ENCODE measurements around the gene CALY.

The CALY gene

DNA sequence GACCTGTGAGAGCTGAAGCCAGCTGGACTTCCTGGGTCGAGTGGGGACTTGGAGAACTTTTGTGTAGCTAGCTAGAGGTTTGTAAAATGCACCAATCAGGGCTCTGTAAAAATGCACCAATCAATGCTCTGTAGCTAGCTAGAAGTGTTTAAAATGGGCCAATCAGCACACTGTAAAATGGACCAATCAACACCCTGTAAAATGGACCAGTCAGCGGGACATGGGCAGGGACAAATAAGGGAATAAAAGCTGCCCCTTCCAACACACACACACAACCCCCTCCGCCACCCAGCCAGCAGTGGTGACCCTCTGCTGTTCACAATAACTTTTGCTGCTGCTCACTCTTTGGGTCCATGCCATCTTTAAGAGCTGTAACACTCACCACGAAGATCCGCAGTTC, 20.8 kb downstream of the CALY start:
- Histone ChIP-seq H3K4me1 (ENCODE audit: control insufficient read depth, low read depth, low read length) (no peaks in the 10 kb centered on the region), H3K23ac (ENCODE audit: low read length) (no peak overlapping the region), H2BK5ac (ENCODE audit: low read length) (no peak overlapping the region), H3K4me3 (ENCODE audit: low read length) (no peak overlapping the region), H3K9ac (ENCODE audit: low read length) (no peak overlapping the region), H2AK5ac (ENCODE audit: low read length) (no peak overlapping the region), H3K4ac (ENCODE audit: low read depth, low read length) (no peak overlapping the region), H3K27me3 (ENCODE audit: insufficient read depth, low read length, poor library complexity) (no peaks in the 10 kb centered on the region), H3K79me1 (ENCODE audit: low read length) (no peaks in the 10 kb centered on the region), H3K56ac (ENCODE audit: low read length) (no peak overlapping the region), H2BK120ac (ENCODE audit: low read depth, low read length) (no peak overlapping the region), H3K18ac (ENCODE audit: low read length) (no peak overlapping the region), H2BK15ac (replicated peaks; ENCODE audit: low read depth) (no peak overlapping the region), H3K4me2 (ENCODE audit: low read length) (no peak overlapping the region), H4K5ac (ENCODE audit: low read length) (no peak overlapping the region), H4K8ac (ENCODE audit: low read depth, low read length) (no peak overlapping the region), H3K36me3 (ENCODE audit: control insufficient read depth, insufficient read depth, low read length) (no peaks in the 10 kb centered on the region), H3K79me2 (ENCODE audit: control insufficient read depth, insufficient read depth, low read length) (no peaks in the 10 kb centered on the region), H3K27ac (ENCODE audit: low read depth, low read length) (no peak overlapping the region)
- no peak for DNase-seq
- WGBS (ENCODE audit: extremely low coverage, insufficient coverage, low lambda C conversion rate): no CpG with 5 or more reads among the region's 5 CpGs

DNA sequence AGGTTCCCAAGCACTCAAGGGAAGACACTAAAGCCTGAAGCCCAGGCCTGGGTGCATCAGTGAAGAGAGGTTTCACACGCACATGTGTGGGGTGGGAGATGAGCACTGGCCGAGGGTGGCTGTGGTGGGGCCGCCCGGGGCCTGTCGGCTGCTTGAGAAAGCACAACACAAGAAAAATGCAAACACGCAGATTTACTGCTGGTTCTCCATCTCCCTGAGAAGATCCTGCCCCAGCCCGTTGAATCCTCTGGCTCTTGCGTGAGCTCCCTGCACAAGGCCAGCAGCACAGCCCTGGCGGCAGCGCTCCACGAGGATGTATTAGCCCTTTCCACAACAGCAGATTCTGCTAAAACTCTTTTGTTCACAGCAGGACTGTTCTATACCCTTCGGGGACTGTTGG, 21.8 kb downstream of the CALY start:
- H3K18ac ChIP-seq (ENCODE audit: low read length): no peak overlapping the region
- H3K4me3 ChIP-seq (ENCODE audit: low read length): no peak overlapping the region
- H2AK5ac ChIP-seq (ENCODE audit: low read length): no peak overlapping the region
- no peak overlapping the region for H4K8ac ChIP-seq (ENCODE audit: low read depth, low read length)
- no peak overlapping the region for H2BK15ac ChIP-seq (replicated peaks; ENCODE audit: low read depth)
- no peak overlapping the region for H3K9ac ChIP-seq (ENCODE audit: low read length)
- H2BK120ac ChIP-seq (ENCODE audit: low read depth, low read length): no peak overlapping the region
- no peak overlapping the region for H3K4me2 ChIP-seq (ENCODE audit: low read length)
- no peak overlapping the region for H3K23ac ChIP-seq (ENCODE audit: low read length)
- H3K79me2 ChIP-seq (ENCODE audit: control insufficient read depth, insufficient read depth, low read length): no peaks in the 10 kb centered on the region
- no CpG with 5 or more reads among the region's 12 CpGs for WGBS (ENCODE audit: extremely low coverage, insufficient coverage, low lambda C conversion rate)
- H3K79me1 ChIP-seq (ENCODE audit: low read length): no peaks in the 10 kb centered on the region
- H3K4ac ChIP-seq (ENCODE audit: low read depth, low read length): no peak overlapping the region
- no peaks in the 10 kb centered on the region for H3K4me1 ChIP-seq (ENCODE audit: control insufficient read depth, low read depth, low read length)
- no peaks in the 10 kb centered on the region for H3K27me3 ChIP-seq (ENCODE audit: insufficient read depth, low read length, poor library complexity)
- H2BK5ac ChIP-seq (ENCODE audit: low read length): no peak overlapping the region
- H3K56ac ChIP-seq (ENCODE audit: low read length): no peak overlapping the region
- H3K27ac ChIP-seq (ENCODE audit: low read depth, low read length): no peak overlapping the region
- H4K5ac ChIP-seq (ENCODE audit: low read length): no peak overlapping the region
- no peak for DNase-seq
- peaks cover 2% of the 10 kb centered on the region for H3K36me3 ChIP-seq (ENCODE audit: control insufficient read depth, insufficient read depth, low read length)

DNA sequence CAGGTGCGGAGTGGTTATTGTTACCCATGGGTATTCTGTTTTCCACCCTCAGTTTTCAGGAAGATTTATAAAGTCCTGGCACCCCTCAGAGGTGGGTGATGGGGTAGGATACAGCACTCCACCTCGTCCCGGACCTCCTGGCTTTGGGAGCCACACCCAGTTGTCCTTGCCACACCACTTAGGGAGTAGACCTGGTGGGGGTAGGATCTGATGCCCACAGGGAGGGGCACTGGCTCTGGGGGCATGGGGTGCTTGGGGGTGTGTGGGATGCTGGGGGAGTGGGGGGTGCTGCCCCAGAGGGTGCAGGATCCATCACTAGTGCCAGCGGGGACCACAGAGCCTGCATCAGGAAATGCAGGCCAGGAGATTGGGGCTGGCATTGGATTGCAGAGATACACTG, 23.5 kb downstream of the CALY start:
- no peak overlapping the region for H2AK5ac ChIP-seq (ENCODE audit: low read length)
- H3K27ac ChIP-seq (ENCODE audit: low read depth, low read length): no peak overlapping the region
- no peak overlapping the region for H4K8ac ChIP-seq (ENCODE audit: low read depth, low read length)
- H3K79me1 ChIP-seq (ENCODE audit: low read length): no peaks in the 10 kb centered on the region
- no peak overlapping the region for H3K4me3 ChIP-seq (ENCODE audit: low read length)
- H3K79me2 ChIP-seq (ENCODE audit: control insufficient read depth, insufficient read depth, low read length): no peaks in the 10 kb centered on the region
- H3K4me2 ChIP-seq (ENCODE audit: low read length): no peak overlapping the region
- H2BK15ac ChIP-seq (replicated peaks; ENCODE audit: low read depth): no peak overlapping the region
- no peaks in the 10 kb centered on the region for H3K4me1 ChIP-seq (ENCODE audit: control insufficient read depth, low read depth, low read length)
- H3K18ac ChIP-seq (ENCODE audit: low read length): no peak overlapping the region
- no peaks in the 10 kb centered on the region for H3K27me3 ChIP-seq (ENCODE audit: insufficient read depth, low read length, poor library complexity)
- WGBS (ENCODE audit: extremely low coverage, insufficient coverage, low lambda C conversion rate): no CpG with 5 or more reads among the region's 4 CpGs
- no peak overlapping the region for H3K4ac ChIP-seq (ENCODE audit: low read depth, low read length)
- no peak overlapping the region for H3K9ac ChIP-seq (ENCODE audit: low read length)
- H2BK5ac ChIP-seq (ENCODE audit: low read length): no peak overlapping the region
- peaks cover 2% of the 10 kb centered on the region for H3K36me3 ChIP-seq (ENCODE audit: control insufficient read depth, insufficient read depth, low read length)
- H3K56ac ChIP-seq (ENCODE audit: low read length): no peak overlapping the region
- no peak overlapping the region for H4K5ac ChIP-seq (ENCODE audit: low read length)
- H3K23ac ChIP-seq (ENCODE audit: low read length): no peak overlapping the region
- no peak for DNase-seq
- H2BK120ac ChIP-seq (ENCODE audit: low read depth, low read length): no peak overlapping the region

DNA sequence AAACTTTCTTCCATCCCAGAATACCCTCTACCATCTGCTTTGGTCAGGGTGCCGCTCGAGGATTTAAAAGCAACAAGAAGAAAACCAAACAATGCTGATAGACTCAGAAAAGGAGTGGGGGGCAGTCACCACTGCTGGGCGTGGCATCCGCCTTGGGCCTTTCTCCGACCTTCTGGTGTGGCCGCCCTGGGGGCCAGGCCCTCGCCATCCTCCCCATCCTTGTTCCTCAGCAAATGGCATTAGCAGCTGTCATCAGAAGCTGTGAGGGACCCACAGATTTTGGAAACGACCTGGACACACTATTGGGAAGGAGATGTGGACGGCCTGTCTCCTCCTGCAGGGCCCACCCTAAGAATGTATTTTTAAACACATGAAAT, 23.9 kb downstream of the CALY start:
- H3K27me3 ChIP-seq (ENCODE audit: insufficient read depth, low read length, poor library complexity): no peaks in the 10 kb centered on the region
- H2BK120ac ChIP-seq (ENCODE audit: low read depth, low read length): no peak overlapping the region
- H4K5ac ChIP-seq (ENCODE audit: low read length): no peak overlapping the region
- no peak overlapping the region for H3K56ac ChIP-seq (ENCODE audit: low read length)
- H3K4ac ChIP-seq (ENCODE audit: low read depth, low read length): no peak overlapping the region
- H3K36me3 ChIP-seq (ENCODE audit: control insufficient read depth, insufficient read depth, low read length): peaks cover 2% of the 10 kb centered on the region
- DNase-seq: no peak
- no peak overlapping the region for H2BK15ac ChIP-seq (replicated peaks; ENCODE audit: low read depth)
- H3K4me1 ChIP-seq (ENCODE audit: control insufficient read depth, low read depth, low read length): no peaks in the 10 kb centered on the region
- H4K8ac ChIP-seq (ENCODE audit: low read depth, low read length): no peak overlapping the region
- no peak overlapping the region for H3K18ac ChIP-seq (ENCODE audit: low read length)
- H3K27ac ChIP-seq (ENCODE audit: low read depth, low read length): no peak overlapping the region
- H3K4me3 ChIP-seq (ENCODE audit: low read length): no peak overlapping the region
- no CpG with 5 or more reads among the region's 9 CpGs for WGBS (ENCODE audit: extremely low coverage, insufficient coverage, low lambda C conversion rate)
- no peak overlapping the region for H2AK5ac ChIP-seq (ENCODE audit: low read length)
- H3K23ac ChIP-seq (ENCODE audit: low read length): no peak overlapping the region
- no peak overlapping the region for H3K4me2 ChIP-seq (ENCODE audit: low read length)
- peaks cover 4% of the 10 kb centered on the region for H3K79me2 ChIP-seq (ENCODE audit: control insufficient read depth, insufficient read depth, low read length)
- no peak overlapping the region for H3K9ac ChIP-seq (ENCODE audit: low read length)
- H2BK5ac ChIP-seq (ENCODE audit: low read length): no peak overlapping the region
- peaks cover 4% of the 10 kb centered on the region for H3K79me1 ChIP-seq (ENCODE audit: low read length)

DNA sequence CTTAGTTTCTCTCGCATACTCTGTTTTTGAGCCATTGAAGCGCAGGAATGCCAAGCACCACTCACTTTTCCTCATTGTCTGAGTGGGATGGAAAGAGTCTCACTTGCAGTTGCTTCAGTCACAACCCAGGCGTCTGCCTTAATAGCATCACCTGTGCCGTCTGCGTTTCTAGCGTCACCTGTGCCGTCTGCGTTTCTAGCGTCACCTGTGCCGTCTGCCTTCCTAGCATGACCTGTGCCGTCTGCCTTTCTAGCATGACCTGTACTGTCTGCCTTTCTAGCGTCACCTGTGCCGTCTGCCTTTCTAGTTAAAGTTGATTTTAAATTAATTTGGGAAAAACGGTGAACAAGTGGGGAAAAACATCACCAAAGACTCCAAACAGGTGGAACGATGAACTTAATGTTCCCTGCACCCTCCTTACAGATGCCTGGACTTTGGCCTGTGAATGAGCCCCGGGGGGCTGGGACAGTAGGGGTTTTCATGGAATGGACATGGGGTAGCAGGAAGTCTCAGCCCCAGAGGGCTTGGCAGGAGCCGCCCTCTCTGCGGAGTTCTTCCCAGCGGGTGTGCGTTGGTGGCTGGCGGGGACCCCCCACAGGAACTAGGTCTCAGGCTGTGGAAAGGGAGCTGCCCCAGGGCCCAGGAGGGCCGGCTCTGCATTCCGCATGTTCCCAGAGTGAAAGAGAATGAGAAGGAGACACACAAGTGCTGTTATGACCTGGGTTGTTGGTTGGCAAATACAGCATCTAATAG, 24.5 kb downstream of the CALY start:
- no peak overlapping the region for H3K4me3 ChIP-seq (ENCODE audit: low read length)
- no peak overlapping the region for H3K27ac ChIP-seq (ENCODE audit: low read depth, low read length)
- no peak overlapping the region for H2AK5ac ChIP-seq (ENCODE audit: low read length)
- peaks cover 9% of the 10 kb centered on the region for H3K79me2 ChIP-seq (ENCODE audit: control insufficient read depth, insufficient read depth, low read length)
- peaks cover 8% of the 10 kb centered on the region for H3K79me1 ChIP-seq (ENCODE audit: low read length)
- H3K36me3 ChIP-seq (ENCODE audit: control insufficient read depth, insufficient read depth, low read length): peaks cover 2% of the 10 kb centered on the region
- no peak overlapping the region for H3K56ac ChIP-seq (ENCODE audit: low read length)
- H3K4me2 ChIP-seq (ENCODE audit: low read length): no peak overlapping the region
- no peak overlapping the region for H3K9ac ChIP-seq (ENCODE audit: low read length)
- H3K23ac ChIP-seq (ENCODE audit: low read length): no peak overlapping the region
- H2BK5ac ChIP-seq (ENCODE audit: low read length): no peak overlapping the region
- H3K18ac ChIP-seq (ENCODE audit: low read length): no peak overlapping the region
- no peaks in the 10 kb centered on the region for H3K4me1 ChIP-seq (ENCODE audit: control insufficient read depth, low read depth, low read length)
- WGBS (ENCODE audit: extremely low coverage, insufficient coverage, low lambda C conversion rate): no CpG with 5 or more reads among the region's 23 CpGs
- DNase-seq: no peak
- no peak overlapping the region for H4K5ac ChIP-seq (ENCODE audit: low read length)
- H2BK15ac ChIP-seq (replicated peaks; ENCODE audit: low read depth): no peak overlapping the region
- H2BK120ac ChIP-seq (ENCODE audit: low read depth, low read length): no peak overlapping the region
- no peak overlapping the region for H3K4ac ChIP-seq (ENCODE audit: low read depth, low read length)
- H4K8ac ChIP-seq (ENCODE audit: low read depth, low read length): no peak overlapping the region
- H3K27me3 ChIP-seq (ENCODE audit: insufficient read depth, low read length, poor library complexity): no peaks in the 10 kb centered on the region

DNA sequence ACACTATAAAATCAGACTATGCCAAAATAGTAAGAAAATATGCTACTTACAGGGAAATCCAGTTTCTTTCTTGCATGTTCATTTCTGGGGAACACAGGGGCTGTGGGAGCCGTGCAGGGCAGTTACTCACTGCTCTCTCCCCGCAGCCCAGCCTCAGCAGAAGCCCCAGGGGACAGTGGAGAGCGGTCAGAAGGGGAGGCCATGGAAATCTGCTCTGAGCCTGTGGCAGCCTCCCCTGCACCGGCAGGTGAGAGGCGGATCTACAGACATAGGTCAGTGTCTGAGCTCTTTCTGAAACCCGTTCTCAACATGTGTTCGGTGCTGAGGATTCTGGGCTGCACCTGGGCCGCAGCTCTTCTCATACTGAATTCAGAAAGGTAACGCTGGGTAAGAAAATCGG, 25.1 kb downstream of the CALY start:
- H3K27ac ChIP-seq (ENCODE audit: low read depth, low read length): no peak overlapping the region
- no peak overlapping the region for H3K4me3 ChIP-seq (ENCODE audit: low read length)
- no peak overlapping the region for H4K5ac ChIP-seq (ENCODE audit: low read length)
- H2BK5ac ChIP-seq (ENCODE audit: low read length): no peak overlapping the region
- H3K4me1 ChIP-seq (ENCODE audit: control insufficient read depth, low read depth, low read length): no peaks in the 10 kb centered on the region
- no peak overlapping the region for H3K23ac ChIP-seq (ENCODE audit: low read length)
- no peak overlapping the region for H3K18ac ChIP-seq (ENCODE audit: low read length)
- no peak overlapping the region for H2BK15ac ChIP-seq (replicated peaks; ENCODE audit: low read depth)
- DNase-seq: no peak
- no peak overlapping the region for H2BK120ac ChIP-seq (ENCODE audit: low read depth, low read length)
- no peak overlapping the region for H2AK5ac ChIP-seq (ENCODE audit: low read length)
- peaks cover 13% of the 10 kb centered on the region for H3K79me1 ChIP-seq (ENCODE audit: low read length)
- H3K36me3 ChIP-seq (ENCODE audit: control insufficient read depth, insufficient read depth, low read length): peaks cover 2% of the 10 kb centered on the region
- H3K27me3 ChIP-seq (ENCODE audit: insufficient read depth, low read length, poor library complexity): no peaks in the 10 kb centered on the region
- H3K9ac ChIP-seq (ENCODE audit: low read length): no peak overlapping the region
- no peak overlapping the region for H3K4ac ChIP-seq (ENCODE audit: low read depth, low read length)
- peaks cover 13% of the 10 kb centered on the region for H3K79me2 ChIP-seq (ENCODE audit: control insufficient read depth, insufficient read depth, low read length)
- no peak overlapping the region for H3K56ac ChIP-seq (ENCODE audit: low read length)
- no peak overlapping the region for H4K8ac ChIP-seq (ENCODE audit: low read depth, low read length)
- no peak overlapping the region for H3K4me2 ChIP-seq (ENCODE audit: low read length)
- no CpG with 5 or more reads among the region's 10 CpGs for WGBS (ENCODE audit: extremely low coverage, insufficient coverage, low lambda C conversion rate)

Data from mesendoderm (in vitro differentiated cells).